Adrenal gland (tissue), 12 donors: ENCODE measurements around the gene TXN2. TPM values are rescaled to one million over a fixed set of nuclear protein-coding genes. Genes with fewer than 3 reads are reported as not detected.

ENCODE experiments used
- DNase-seq, 7 donors: peaks; one replicate each; pipeline ENCODE4 v3.0.0-alpha.2; 2019 to 2020
- H3K27ac ChIP-seq, 5 donors: fragments of 200-600 bp; sonication (generic) in 4 of 5; 1 replicate in 3 of 5; 2 replicates in 2 of 5; pipeline versions ENCODE4 v1.5.1 to v1.8.0; 2016 to 2020; ENCODE audit warnings: mild to moderate bottlenecking in 1 of 5
- H3K27me3 ChIP-seq: fragments of 200-600 bp; 2 replicates; pipeline ENCODE4 v1.8.0; 2021
- H3K36me3 ChIP-seq, 2 donors: fragments of 200-600 bp; replicated peaks in 1 of 2; 1 replicate in 1 of 2; 2 replicates in 1 of 2; pipeline versions ENCODE4 v1.5.1 to v1.8.0; 2018 to 2022
- H3K4me1 ChIP-seq, 2 donors: fragments of 200-600 bp; replicated peaks in 1 of 2; 1 replicate in 1 of 2; 2 replicates in 1 of 2; pipeline versions ENCODE4 v1.5.1 to v1.8.0; 2018 to 2021
- H3K4me3 ChIP-seq, 4 donors: fragments of 200-600 bp; sonication (generic) in 3 of 4; one replicate each; pipeline ENCODE4 v1.5.1; 2016 to 2018
- H3K9me3 ChIP-seq, 3 donors: fragments of 200-600 bp; sonication (generic) in 1 of 3; replicated peaks in 1 of 3; 1 replicate in 2 of 3; 2 replicates in 1 of 3; pipeline versions ENCODE4 v1.5.1 to v1.8.0; 2016 to 2021
- POLR2A ChIP-seq, 2 donors: fragments of 450-650 bp; IDR thresholded peaks; one replicate each; pipeline ENCODE4 v1.6.1; 2017; ENCODE audit warnings: antibody characterized with exemption in 2 of 2, mild to moderate bottlenecking in 2 of 2, moderate library complexity in 1 of 2
- WGBS, 4 donors: extraction: QIAGEN DNeasy Blood & Tissue Kit in 2 of 4; methylation state at CpG; one replicate each; pipeline versions ENCODE4 v1.1.5 to v1.1.7; 2013 to 2017; 5-methylcytosine and 5-hydroxymethylcytosine counted together
- intact Hi-C, 2 donors: fragments of 100-400 bp; cut with DNase I; formaldehyde crosslinking; loops; one replicate each; pipeline versions ENCODE4 v1.14.1 to v1.15.0; 2022 to 2023
- polyA plus RNA-seq, 3 donors: library from polyadenylated mRNA; stranded (reverse); fragments of 200-250 nt in 2 of 3; fragments of 350-450 nt in 1 of 3; fragmentation: Illumina TruSeq in 1 of 3; extraction: RNeasy Lipid Tissue Mini Kit (QIAGEN cat#74804) in 1 of 3; gene quantifications; one replicate each; pipeline ENCODE4 v1.2.3, GENCODE V29; 2013 to 2014
- total RNA-seq, 9 donors: library from RNA; depleted of rRNA in 4 of 9; stranded (reverse); fragments of >200 nt in 4 of 9; fragments of 120-200 nt in 1 of 9; fragmentation: NEBNext Ultra II Directional in 1 of 9; extraction: Animal tissue kit (Norgen Biotek cat#: 25700) in 1 of 9; gene quantifications; one replicate each; pipeline versions ENCODE4 v1.1.0 to v1.2.4, GENCODE V29; 2013 to 2023
- TF ChIP-seq, protein P1 (sequence below), 6 experiments: fragments of 450-650 bp in 4 of 6; fragments of 200-600 bp in 2 of 6; sonication (generic) in 1 of 6; IDR thresholded peaks; 1 replicate in 5 of 6; 2 replicates in 1 of 6; pipeline versions ENCODE4 v1.5.1 to v1.8.0; 2016 to 2021; ENCODE audit warnings: antibody characterized with exemption in 6 of 6, mild to moderate bottlenecking in 2 of 6, moderate library complexity in 1 of 6
- donor health status: healthy with polysubstance abuse.
- donor health status: Bipolar disorder and iron deficiency.
- donor health status: DM: yes; HTN: yes; CAD: no.
- donor health status: DM: no; HTN: no; CAD: no.
- donor health status: DM: no; HTN: no; CAD: no.
- donor health status: DM: yes; HTN: yes; CAD: no.

TXN2 gene
- total and polyA plus RNA-seq, 12 donors: 160 to 245 (median 202) TPM

DNA sequence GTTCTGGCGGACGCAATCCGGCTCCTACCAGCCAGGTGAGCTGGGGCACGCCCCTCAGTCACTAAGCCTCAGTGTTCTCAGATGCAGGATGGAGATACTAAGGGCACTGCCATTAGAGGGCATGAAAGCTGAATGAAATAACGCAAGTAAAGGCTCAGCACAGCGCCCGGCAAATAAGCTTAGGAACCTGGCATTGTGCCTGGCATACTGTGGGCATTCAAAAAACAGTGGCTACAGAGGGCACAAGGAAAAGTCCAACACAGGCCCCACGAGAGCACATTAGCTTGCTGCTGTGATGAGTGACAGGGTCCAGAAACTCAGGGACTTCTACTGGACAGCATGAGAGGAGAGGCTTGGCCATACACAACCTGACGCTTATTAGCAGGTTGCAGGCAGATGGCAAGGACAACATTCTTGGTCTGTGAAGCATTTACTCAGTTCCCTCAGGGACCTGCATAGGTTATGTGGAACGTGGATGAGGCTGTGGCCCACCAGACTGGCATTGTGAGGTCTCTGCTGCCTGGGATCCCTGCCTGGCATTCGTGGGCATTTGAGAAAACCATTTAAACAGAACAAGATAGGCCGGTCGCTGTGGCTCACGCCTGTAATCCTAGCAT is 12.2 kb downstream of the TXN2 start:
- 81 to 89% (median 84%) methylated on average over 12 to 14 of the region's 14 CpGs for WGBS, 4 donors
- intact Hi-C loops: loop anchor here (10.0 kb wide), 2 partner anchors 84 to 94 kb away; partner anchors contain the start of gene MYH9 (in 1 of the 2)
- Histone ChIP-seq H3K27me3 (no peaks in the 10 kb centered on the region), H3K9me3 (no peaks in the 10 kb centered on the region), H3K4me1 (peaks cover 33 to 54% of the 10 kb centered on the region in 2 donors), H3K27ac (peak overlapping the region in 2 of 5 donors; percentile 55 to 69), H3K4me3 (no peak overlapping the region), H3K36me3 (peaks cover 0 to 33% of the 10 kb centered on the region in 2 donors)
- no peak for DNase-seq
- no peak for TF ChIP-seq POLR2A (IDR thresholded peaks at IDR 0.05)
- TF ChIP-seq, protein P1, sequence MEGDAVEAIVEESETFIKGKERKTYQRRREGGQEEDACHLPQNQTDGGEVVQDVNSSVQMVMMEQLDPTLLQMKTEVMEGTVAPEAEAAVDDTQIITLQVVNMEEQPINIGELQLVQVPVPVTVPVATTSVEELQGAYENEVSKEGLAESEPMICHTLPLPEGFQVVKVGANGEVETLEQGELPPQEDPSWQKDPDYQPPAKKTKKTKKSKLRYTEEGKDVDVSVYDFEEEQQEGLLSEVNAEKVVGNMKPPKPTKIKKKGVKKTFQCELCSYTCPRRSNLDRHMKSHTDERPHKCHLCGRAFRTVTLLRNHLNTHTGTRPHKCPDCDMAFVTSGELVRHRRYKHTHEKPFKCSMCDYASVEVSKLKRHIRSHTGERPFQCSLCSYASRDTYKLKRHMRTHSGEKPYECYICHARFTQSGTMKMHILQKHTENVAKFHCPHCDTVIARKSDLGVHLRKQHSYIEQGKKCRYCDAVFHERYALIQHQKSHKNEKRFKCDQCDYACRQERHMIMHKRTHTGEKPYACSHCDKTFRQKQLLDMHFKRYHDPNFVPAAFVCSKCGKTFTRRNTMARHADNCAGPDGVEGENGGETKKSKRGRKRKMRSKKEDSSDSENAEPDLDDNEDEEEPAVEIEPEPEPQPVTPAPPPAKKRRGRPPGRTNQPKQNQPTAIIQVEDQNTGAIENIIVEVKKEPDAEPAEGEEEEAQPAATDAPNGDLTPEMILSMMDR (IDR thresholded peaks at IDR 0.05): no peak

DNA sequence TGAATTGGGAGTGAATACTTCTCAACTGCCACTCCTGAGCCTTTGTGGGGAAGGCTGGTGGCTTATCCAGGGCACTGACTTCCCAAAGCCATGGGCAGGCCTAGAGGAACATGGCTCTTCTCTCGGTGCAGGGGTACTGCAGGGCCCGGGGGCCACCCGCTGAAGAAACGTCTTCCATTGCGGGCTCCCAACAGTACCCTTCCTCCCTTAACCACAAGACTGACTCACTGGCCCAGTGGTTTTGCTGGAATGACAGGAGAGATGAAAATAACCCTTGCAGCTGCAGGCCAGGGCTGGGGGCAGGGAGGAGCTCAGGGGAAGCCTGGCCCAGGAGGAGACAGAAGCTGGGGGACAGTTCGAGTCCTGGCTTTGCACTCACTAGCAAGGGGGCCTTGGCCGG is 13.5 kb downstream of the TXN2 start:
- intact Hi-C loops: loop anchor here (10.0 kb wide), 2 partner anchors 83 to 93 kb away; partner anchors contain the start of gene MYH9 (in 1 of the 2)
- 48 to 90% (median 66%) methylated on average over 2 to 7 of the region's 7 CpGs for WGBS, 4 donors
- H3K27me3 ChIP-seq: no peaks in the 10 kb centered on the region
- peak in 1 of 7 donors; percentile 19 for DNase-seq
- H3K9me3 ChIP-seq: no peaks in the 10 kb centered on the region
- H3K4me3 ChIP-seq: no peak overlapping the region
- TF ChIP-seq POLR2A (IDR thresholded peaks at IDR 0.05): no peak
- TF ChIP-seq, protein P1 (IDR thresholded peaks at IDR 0.05): no peak
- peaks cover 0 to 24% of the 10 kb centered on the region in 2 donors for H3K36me3 ChIP-seq
- peak overlapping the region in 2 of 5 donors; percentile 23 to 58 for H3K27ac ChIP-seq
- peaks cover 30 to 43% of the 10 kb centered on the region in 2 donors for H3K4me1 ChIP-seq

DNA sequence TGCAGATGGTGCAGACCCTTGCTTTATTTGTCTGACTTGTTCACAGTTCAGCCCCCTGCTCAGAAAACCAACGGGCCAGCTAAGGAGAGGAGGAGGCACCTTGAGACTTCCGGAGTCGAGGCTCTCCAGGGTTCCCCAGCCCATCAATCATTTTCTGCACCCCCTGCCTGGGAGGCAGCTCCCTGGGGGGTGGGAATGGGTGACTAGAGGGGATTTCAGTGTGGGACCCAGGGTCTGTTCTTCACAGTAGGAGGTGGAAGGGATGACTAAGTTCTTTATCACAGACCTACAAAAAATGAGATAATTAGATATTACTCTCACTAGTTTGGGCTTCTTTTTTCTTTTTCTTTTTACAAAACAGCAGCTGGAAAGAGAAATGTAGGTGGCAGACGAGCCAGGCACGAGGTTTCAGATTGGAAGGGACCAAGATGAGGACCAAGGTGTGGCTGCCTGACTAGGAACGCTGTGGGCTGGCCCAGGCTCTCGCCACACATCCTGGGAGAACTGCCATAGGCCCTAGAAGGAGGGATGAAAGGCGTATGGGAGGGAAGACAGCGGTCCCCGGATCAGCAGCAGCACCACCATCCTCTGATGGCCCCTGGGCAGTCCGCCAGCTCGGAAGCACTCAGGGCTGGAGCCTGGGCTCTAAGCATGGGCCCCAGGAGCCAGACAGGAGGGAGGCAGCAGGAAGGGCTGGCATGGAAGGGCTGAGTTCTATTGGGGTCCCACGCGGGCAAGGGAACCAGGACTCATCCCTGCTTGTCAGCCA is 14.2 kb downstream of the TXN2 start:
- no peak overlapping the region for H3K4me3 ChIP-seq
- peak in 1 of 7 donors; percentile 31 for DNase-seq
- no peaks in the 10 kb centered on the region for H3K9me3 ChIP-seq
- peak overlapping the region in 2 of 5 donors; percentile 85 to 90 for H3K27ac ChIP-seq
- H3K36me3 ChIP-seq: peaks cover 0 to 24% of the 10 kb centered on the region in 2 donors
- WGBS, 4 donors: 62 to 75% (median 72%) methylated on average over 11 to 14 of the region's 14 CpGs
- intact Hi-C loops: loop anchor here (10.0 kb wide), 2 partner anchors 82 to 92 kb away; partner anchors contain the start of gene MYH9 (in 1 of the 2)
- peaks cover 23 to 39% of the 10 kb centered on the region in 2 donors for H3K4me1 ChIP-seq
- TF ChIP-seq POLR2A (IDR thresholded peaks at IDR 0.05): no peak
- TF ChIP-seq, protein P1 (IDR thresholded peaks at IDR 0.05): no peak
- no peaks in the 10 kb centered on the region for H3K27me3 ChIP-seq

DNA sequence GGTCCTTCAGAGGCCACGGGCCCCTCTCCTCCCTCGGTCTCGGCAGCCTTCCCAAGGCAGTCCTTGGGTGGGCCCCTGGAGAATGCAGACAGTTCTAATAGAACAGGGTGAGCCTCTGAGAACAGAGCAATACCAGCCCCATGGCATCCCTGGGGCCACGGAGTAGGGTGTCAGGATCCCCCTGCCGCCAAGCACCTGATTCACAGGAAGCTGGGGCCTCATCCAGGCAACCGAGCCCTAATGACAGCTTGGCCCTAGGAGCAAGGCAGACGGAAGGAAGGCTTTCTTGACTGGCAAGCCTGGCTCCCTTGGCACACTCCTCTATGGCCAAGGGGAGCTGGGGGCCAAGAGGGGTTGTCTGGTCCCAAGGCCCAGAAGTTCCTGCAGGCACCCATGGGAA is 15.2 kb downstream of the TXN2 start:
- H3K36me3 ChIP-seq: peaks cover 0 to 21% of the 10 kb centered on the region in 2 donors
- no peak overlapping the region for H3K4me3 ChIP-seq
- no peaks in the 10 kb centered on the region for H3K9me3 ChIP-seq
- WGBS, 4 donors: 78 to 83% (median 82%) methylated on average over 1 to 7 of the region's 7 CpGs
- TF ChIP-seq, protein P1 (IDR thresholded peaks at IDR 0.05): no peak
- TF ChIP-seq POLR2A (IDR thresholded peaks at IDR 0.05): no peak
- H3K27me3 ChIP-seq: no peaks in the 10 kb centered on the region
- peak overlapping the region in 4 of 5 donors; percentile 28 to 90 (median 80) for H3K27ac ChIP-seq
- intact Hi-C loops: loop anchor here (10.0 kb wide), 2 partner anchors 81 to 91 kb away; partner anchors contain the start of gene MYH9 (in 1 of the 2)
- DNase-seq: no peak
- peaks cover 13 to 30% of the 10 kb centered on the region in 2 donors for H3K4me1 ChIP-seq
